ENCODE measurements around the gene ARMCX4.

DNA sequence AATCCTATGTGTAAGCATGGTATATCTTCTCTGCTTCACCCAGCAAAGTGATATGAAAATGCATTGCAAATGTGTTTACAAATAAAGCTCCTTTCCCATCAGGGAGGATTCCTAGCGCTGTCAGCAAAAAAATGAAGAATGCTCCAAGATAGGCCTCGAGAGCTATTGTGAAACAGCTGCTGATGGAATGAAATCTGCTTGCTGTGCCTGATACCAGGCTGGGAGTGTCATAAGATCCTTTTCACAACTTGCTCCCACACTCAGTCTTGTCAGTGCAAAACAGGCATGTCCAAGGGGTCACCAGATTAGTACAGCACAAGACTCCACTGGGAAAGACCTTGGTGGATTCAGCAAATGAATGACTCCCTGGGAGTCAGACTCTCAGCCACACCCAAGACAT, 43.2 kb upstream of the ARMCX4 start:
- TF ChIP-seq POLR2A (IDR thresholded peaks at IDR 0.05; ENCODE audit: low read length) (no peak), GATA1 (IDR thresholded peaks at IDR 0.05; ENCODE audit: low read depth, low read length) (no peak)
